NCI-H146 (cell line): ENCODE measurements around the gene KCP.

ENCODE experiments used
- DNase-seq: peaks from one replicate; lab custom pipeline; 2025; lab: John Stamatoyannopoulos, UW

Gene KCP

GRCh38 chr7:128841171-128841690 is 69.3 kb downstream of the KCP start:
- DNase-seq: peak; percentile 8

DNA sequence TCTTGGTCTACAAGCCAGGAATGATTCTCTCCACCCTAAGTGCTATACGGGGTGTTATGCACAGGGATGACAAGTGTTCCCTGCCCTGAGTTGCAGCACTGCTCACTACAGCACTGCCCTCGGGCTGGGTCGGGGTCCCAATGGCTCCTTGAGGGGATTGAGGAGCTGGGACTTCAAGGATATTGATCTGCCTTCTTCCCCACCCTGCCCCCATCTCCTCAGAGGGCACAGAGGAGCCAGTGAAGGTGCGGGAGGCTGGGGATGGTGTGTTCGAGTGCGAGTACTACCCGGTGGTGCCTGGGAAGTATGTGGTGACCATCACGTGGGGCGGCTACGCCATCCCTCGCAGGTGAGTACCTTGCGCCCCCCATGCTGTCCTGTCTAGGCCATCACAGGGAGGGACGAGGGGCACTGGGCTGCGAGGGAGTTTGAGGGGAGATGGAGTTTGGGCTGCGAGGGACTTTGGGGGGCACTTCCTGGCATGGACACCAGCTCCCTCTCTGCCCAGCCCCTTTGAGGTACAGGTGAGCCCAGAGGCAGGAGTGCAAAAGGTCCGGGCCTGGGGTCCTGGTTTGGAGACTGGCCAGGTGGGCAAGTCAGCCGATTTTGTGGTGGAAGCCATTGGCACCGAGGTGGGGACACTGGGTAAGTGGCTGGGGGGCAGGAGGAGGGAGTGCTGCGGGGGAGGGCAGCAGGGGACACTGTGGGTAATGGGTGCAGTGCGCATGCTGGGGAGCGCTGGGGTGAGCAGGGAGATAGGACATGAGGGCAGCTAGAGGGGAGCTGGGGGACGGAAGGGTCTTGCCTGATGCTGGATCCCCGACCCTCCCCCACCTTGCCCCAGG is 70.0 kb downstream of the KCP start:
- no peak for DNase-seq

GRCh38 chr7:128839751-128840177 is 70.7 kb downstream of the KCP start:
- no peak for DNase-seq

DNA sequence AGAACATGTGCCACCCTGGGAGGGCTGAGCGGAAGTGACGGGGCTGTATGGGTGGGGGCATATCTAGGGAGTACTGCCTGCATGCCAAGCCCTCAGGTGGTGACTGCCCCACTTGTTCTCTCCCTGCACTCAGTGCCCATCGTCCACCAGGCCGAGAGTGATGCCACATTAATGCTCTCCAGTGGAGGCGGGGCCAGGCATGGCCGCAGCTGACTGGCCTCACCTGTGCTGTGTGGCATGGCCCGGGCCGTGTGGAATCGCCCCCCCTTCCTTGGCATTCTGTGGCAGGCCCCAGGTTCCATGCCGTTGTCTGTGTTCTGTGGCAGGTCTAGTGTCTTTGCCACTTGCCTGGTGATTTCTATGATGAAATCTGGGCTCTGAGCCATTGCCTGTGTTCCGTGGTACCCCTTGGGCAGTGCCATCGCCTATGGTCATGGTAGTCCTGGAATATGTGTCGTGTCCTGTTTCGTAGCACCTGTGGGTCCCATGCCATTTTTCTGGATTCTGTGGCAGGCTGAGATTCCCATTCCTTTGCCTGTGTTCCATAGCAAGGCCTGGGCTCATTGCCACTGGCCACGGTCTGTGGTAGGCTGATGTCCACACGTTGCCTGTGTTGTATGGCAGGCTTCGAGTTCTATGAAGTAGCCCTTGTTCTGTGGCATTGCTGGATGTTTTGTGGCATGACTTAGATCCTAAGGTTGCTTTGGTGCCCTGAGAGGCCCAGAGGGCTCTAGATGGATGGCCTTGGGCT is 71.4 kb downstream of the KCP start:
- no peak for DNase-seq

GRCh38 chr7:128838109-128838779 is 72.3 kb downstream of the KCP start:
- no peak for DNase-seq

- no peak for DNase-seq
These were observed 73.0 kb downstream of the KCP start for GRCh38 chr7:128837521-128837921.

DNA sequence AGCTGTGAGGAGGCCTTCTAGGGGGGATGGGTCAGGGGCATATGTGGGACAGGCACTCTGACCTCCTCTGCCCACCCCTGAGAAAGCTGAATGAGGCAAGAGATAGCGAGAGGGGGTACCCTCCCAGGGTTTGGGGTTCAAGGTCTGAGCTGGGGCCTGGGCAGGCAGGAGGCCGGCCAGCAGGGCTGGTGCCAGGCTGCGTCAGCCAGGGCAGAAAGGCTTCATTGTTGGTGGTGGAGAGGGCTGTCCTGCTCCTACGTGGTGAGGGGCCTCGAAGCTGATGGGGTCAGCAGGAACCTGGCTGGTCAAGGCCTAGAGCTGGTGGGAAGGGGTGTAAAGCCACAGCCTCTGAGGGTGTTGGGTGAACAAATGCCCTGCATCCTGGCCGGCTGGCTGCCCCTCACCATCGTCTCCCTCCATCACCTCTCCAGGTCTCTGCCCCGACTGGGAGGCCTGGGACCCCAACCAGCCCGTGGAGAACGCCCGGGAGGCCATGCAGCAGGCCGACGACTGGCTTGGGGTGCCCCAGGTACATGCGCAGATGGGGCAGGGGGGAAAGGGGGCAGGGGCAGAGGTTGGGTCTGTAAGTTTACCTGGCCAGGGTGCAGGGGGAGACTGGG is 73.7 kb downstream of the KCP start:
- DNase-seq: no peak

DNA sequence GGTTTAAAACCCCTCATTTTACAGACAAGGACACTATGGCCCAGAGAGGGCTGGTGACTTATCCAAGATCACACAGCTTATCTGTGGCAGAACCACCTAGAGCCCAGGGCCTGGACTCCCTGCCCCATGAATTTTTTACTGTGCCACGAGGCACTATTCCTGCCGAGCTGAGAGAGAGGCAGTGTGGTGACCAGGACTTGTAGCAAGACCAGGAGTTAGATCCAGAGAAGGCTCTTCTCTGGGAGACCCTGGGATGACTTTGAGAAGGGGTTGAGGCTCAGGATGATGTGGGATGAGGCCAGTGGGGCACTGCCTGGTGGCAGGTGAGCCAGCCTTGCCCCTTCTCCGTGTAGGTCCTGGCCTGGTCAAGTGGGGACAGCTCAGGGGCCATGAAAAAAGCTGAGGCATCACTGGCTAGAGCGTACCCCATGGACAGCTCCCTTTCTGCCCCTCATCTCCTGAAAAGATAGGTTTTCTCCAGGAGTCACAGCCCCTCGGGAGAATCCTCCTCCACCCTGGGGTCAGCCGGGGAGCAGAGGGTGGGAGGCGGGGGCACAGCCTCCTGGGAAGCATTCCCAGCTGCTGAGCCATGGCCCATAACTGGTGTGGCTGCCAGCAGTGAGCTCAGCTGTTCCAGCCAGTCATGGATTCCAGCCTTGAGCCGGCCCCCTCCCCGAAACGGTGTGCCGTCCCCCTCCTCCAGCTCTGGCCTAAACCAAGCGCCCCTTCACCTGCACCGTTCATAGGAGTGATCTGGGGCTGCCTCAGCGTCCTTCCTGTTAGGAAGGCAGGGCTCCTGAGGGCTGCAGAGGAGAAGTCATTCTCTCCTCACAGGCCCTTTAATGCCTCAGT is 74.5 kb downstream of the KCP start:
- no peak for DNase-seq

GRCh38 chr7:128835231-128835751 is 75.2 kb downstream of the KCP start:
- DNase-seq: no peak

- DNase-seq: no peak
These were observed 76.6 kb downstream of the KCP start for GRCh38 chr7:128833946-128834325.

GRCh38 chr7:128833148-128833945 is 77.2 kb downstream of the KCP start:
- peak; percentile 21 for DNase-seq

- no peak for DNase-seq
These were observed 77.7 kb downstream of the KCP start for GRCh38 chr7:128832880-128833147.

DNA sequence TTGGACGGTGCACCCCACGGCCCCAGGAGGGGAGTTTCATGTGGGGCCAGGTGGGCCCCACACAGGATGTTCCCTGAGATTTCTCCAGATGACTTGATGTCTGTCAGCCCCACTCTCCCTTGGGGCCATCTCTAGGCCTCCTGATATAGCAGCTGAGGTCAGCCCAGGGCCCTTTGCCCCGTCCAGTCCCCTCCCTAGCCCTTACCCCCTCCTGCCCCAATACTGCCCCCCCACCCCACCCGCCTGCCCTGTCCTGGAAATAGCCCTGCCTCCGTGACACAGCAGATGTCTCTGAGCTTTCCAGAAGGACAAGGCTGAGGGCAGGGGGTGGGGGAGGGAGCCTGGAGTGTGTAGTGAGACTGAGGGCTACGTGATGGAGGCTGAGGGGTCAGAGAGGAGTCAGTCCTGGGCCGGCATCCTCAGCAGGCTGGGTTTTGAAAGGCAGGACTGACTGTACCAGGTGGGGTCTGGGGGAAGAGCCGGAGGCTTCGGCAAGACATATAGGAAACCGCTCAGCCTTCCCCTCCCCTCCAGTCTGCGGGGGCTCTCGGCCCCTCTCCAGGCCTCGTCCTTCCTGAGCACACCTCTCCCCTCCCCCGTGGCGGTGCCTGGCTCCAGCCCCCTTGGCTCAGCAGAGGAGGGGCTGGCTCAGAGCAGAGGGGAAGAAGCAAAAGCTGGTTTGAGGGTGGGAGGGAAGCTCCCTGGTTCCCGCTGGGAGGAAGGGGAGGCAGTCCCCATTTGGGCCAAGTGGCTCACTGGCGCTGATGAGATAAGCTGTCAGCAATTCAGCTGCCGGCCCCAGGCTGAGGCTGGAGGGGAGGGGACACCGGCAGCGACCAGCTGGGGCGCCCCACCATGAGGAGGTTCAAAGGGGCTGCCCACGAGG is 78.3 kb downstream of the KCP start:
- no peak for DNase-seq

DNA sequence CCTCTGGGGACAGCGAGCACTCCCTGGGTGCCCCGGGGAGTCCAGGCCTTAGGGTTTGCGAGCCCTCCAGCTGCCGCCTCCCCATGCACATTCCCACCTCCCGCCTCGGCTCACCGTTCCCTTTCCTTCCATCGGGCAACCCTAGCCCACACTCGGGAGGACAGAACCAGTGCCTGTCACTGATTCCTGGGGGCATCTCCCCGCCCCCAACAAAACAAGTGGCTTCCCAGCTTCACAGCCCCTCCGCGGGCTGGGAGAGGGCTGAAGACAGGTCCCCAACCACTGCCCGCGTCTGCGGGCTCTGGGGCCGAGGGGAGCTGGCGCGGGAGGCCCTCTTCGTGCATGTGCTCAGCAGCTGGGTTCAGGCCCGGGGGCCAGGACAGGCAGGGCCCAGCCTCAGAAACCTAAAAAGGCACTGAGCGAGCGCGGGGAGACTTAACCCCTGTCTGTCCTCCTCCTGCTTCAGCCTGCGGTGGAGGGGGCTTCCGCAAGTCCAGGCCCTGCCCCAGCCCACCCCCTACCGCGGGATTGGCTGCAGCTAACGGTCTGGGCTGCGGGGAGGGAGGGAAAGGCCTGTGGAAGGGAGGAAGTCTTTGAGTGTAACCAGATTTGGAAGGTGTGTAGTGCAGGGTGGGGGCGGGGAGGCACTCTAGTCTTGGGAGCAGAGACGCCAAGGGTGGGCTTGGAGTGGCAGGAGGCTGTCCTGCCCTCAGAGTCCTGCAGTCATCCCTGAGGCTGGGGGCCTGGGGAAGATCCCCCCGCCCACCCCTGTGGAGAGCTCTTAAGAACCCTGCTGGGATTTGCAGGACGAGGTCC is 79.1 kb downstream of the KCP start:
- no peak for DNase-seq

DNA sequence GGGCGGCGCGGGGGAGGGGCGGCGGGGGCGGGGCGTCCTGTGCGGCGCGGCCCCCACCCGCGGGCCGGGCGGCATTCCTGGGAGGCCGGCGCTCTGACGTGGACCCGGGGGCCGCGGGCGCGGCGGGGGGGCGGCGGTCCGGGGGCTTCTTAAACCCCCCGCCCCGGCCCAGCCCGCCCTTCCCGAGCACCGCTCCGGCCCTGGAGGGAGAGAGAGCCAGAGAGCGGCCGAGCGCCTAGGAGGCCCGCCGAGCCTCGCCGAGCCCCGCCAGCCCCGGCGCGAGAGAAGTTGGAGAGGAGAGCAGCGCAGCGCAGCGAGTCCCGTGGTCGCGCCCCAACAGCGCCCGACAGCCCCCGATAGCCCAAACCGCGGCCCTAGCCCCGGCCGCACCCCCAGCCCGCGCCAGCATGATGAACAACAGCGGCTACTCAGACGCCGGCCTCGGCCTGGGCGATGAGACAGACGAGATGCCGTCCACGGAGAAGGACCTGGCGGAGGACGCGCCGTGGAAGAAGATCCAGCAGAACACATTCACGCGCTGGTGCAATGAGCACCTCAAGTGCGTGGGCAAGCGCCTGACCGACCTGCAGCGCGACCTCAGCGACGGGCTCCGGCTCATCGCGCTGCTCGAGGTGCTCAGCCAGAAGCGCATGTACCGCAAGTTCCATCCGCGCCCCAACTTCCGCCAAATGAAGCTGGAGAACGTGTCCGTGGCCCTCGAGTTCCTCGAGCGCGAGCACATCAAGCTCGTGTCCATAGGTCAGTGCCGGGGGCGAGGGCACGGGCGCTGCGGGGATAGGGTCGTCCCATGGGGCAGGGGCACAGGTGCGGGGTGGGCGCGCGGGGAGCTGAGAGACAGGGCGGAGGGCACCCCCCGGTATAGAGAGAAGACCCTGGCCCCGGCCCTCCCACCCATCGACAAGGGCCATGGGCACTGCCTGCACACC is 80.0 kb downstream of the KCP start, which contains the start of gene FLNC:
Gene FLNC, plus strand, starts transcription at position 176 of the 947 bp plus-strand sequence. Its CDS starts 232 bp downstream, at position 408.
- peak; percentile 29 for DNase-seq

GRCh38 chr7:128829391-128830166 is 80.9 kb downstream of the KCP start:
- peak; percentile 13 for DNase-seq
